ENCODE measurements around the gene LDLRAD3. TPM values are rescaled to one million over a fixed set of nuclear protein-coding genes. Genes with fewer than 3 reads are reported as not detected.

The LDLRAD3 gene
- total and polyA plus RNA-seq, 4 donors: 2.2 to 14.3 (median 9.9) TPM

DNA sequence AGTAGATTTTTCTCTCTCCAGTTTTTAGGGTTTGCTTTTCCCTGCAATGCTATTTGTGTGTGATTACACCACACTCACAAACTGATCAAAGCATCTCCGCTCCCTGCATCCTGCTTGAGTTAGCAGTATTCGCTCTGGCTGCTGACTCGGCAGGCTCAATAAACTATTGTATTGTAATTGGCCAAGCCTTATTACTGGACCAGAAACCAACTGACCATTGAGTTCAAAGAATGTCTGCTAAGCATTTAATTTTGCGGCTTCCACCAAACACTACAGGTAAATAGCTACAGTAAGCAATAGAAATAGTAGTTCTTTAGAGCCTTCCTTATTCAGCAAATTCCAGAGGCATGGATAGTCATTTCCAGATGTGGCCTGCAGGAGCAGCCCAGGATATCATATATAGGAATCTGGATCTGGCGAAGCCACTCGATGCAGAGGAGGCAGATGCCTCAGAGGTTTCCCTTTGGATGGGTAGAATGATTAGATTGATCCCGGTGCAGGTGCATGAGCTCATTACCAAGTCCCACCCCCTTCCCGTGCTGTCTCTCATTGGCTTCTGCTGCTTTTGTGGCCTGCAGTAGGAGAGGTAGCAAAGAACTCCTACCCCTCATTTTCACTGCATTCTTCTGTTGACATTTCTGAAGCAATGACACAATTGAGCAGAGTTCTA lies 268.0 kb downstream of the LDLRAD3 start:
- Histone ChIP-seq H3K9me3 (ENCODE audit: control insufficient read depth in 4 of 4, insufficient read depth in 3 of 4, low read length in 3 of 4) (no peaks in the 10 kb centered on the region), H3K36me3 (ENCODE audit: control insufficient read depth in 4 of 4, insufficient read depth in 4 of 4, low read length in 4 of 4) (no peaks in the 10 kb centered on the region), H3K27me3 (ENCODE audit: control insufficient read depth in 3 of 3, insufficient read depth in 3 of 3, low read length in 2 of 3) (no peaks in the 10 kb centered on the region), H3K27ac (ENCODE audit: low read depth in 1 of 2, low read length in 1 of 2) (no peak overlapping the region), H3K9ac (ENCODE audit: insufficient read depth in 1 of 2, low read length in 2 of 2) (no peak overlapping the region), H3K4me1 (ENCODE audit: control insufficient read depth in 5 of 5, insufficient read depth in 5 of 5, low read length in 5 of 5) (peaks cover 0 to 31% (median 4%) of the 10 kb centered on the region in 5 donors), H3K4me3 (no peak overlapping the region)
- DNase-seq (peak in 2 of 3 donors; percentile 49 to 78), ATAC-seq (ENCODE audit: insufficient read depth, low FRiP score) (no peak)
- WGBS, 2 donors: 90 to 93% methylated on average over 8 of the region's 8 CpGs
- TF ChIP-seq, protein P1, sequence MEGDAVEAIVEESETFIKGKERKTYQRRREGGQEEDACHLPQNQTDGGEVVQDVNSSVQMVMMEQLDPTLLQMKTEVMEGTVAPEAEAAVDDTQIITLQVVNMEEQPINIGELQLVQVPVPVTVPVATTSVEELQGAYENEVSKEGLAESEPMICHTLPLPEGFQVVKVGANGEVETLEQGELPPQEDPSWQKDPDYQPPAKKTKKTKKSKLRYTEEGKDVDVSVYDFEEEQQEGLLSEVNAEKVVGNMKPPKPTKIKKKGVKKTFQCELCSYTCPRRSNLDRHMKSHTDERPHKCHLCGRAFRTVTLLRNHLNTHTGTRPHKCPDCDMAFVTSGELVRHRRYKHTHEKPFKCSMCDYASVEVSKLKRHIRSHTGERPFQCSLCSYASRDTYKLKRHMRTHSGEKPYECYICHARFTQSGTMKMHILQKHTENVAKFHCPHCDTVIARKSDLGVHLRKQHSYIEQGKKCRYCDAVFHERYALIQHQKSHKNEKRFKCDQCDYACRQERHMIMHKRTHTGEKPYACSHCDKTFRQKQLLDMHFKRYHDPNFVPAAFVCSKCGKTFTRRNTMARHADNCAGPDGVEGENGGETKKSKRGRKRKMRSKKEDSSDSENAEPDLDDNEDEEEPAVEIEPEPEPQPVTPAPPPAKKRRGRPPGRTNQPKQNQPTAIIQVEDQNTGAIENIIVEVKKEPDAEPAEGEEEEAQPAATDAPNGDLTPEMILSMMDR (IDR thresholded peaks at IDR 0.05; ENCODE audit: control extremely low read depth, extremely low read depth): no peak

DNA sequence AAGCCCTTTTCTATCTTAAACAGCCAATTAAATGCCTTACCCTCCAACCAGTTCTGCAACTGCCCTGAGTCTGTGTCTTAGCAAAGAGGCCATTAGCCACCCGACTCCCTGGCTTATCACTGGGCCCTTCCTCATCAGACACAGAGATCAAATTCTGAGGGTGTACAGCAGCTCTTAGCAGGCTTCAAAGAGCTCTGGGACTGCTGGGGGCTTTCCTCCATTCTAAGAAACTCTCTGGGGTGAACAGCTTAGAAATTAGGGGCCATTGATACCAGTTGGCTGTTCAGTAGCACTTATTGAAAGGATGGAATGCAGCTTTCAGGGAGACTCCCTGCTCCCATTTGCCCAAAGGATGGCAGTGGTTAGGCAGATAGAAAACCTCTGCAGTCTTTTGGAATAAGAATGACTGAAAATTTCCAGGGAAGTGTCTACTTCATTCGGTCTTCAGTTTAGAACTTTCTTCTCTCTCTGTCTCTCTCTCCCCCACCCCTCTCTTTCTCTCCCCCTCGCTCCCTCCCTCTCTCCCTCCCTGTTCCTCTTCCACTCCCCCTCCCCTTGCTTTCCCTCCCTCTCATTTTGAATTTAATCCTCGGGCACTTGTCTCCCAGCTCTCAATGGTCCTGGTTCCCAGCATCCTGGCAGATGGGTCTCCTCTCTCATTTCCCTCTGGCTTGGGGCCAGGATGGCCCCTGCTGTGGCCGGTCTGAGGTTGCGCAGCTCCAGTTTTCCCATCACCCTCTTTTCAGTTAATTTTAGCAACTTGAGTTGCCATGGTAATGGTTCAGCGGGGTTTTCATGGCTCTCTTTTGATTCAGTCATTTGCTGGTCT lies 268.9 kb downstream of the LDLRAD3 start:
- Histone ChIP-seq H3K27me3 (ENCODE audit: control insufficient read depth in 3 of 3, insufficient read depth in 3 of 3, low read length in 2 of 3) (no peaks in the 10 kb centered on the region), H3K9me3 (ENCODE audit: control insufficient read depth in 4 of 4, insufficient read depth in 3 of 4, low read length in 3 of 4) (no peaks in the 10 kb centered on the region), H3K9ac (ENCODE audit: insufficient read depth in 1 of 2, low read length in 2 of 2) (no peak overlapping the region), H3K4me1 (ENCODE audit: control insufficient read depth in 5 of 5, insufficient read depth in 5 of 5, low read length in 5 of 5) (peaks cover 0 to 31% (median 4%) of the 10 kb centered on the region in 5 donors), H3K4me3 (no peak overlapping the region), H3K27ac (ENCODE audit: low read depth in 1 of 2, low read length in 1 of 2) (no peak overlapping the region), H3K36me3 (ENCODE audit: control insufficient read depth in 4 of 4, insufficient read depth in 4 of 4, low read length in 4 of 4) (no peaks in the 10 kb centered on the region)
- ATAC-seq (ENCODE audit: insufficient read depth, low FRiP score) (no peak), DNase-seq (peak; percentile 80 to 87 (median 85))
- TF ChIP-seq, protein P1 (IDR thresholded peaks at IDR 0.05; ENCODE audit: control extremely low read depth, extremely low read depth): no peak
- WGBS, 2 donors: 78 to 84% methylated on average over 7 of the region's 7 CpGs

DNA sequence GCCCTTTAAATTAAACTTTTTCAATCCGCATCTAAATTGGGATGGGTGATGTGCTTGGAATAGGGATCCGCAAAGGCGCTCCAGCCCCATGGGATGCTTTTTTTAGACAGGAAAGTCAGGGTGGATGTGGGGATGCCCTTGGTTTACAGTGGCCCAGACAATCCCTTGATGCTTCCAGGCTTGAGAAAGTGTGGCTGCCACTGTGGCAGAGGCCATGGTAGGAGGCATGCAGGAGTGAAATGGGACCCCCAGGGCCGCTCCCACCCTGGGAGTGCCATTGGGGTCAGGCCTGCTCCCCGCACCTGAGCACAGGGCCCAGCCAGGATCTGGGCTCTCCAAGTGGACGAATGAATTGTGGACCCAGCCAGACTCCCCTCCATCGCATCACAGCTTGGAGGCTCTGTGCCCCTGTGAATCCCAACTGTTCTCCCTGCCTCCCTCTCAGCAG lies 269.6 kb downstream of the LDLRAD3 start:
- ATAC-seq (ENCODE audit: insufficient read depth, low FRiP score) (no peak), DNase-seq (no peak)
- no peak overlapping the region for H3K9ac ChIP-seq (ENCODE audit: insufficient read depth in 1 of 2, low read length in 2 of 2)
- H3K27ac ChIP-seq (ENCODE audit: low read depth in 1 of 2, low read length in 1 of 2): no peak overlapping the region
- H3K9me3 ChIP-seq (ENCODE audit: control insufficient read depth in 4 of 4, insufficient read depth in 3 of 4, low read length in 3 of 4): peaks cover 0 to 4% (median 0%) of the 10 kb centered on the region in 4 donors
- no peaks in the 10 kb centered on the region for H3K27me3 ChIP-seq (ENCODE audit: control insufficient read depth in 3 of 3, insufficient read depth in 3 of 3, low read length in 2 of 3)
- H3K4me1 ChIP-seq (ENCODE audit: control insufficient read depth in 5 of 5, insufficient read depth in 5 of 5, low read length in 5 of 5): peaks cover 0 to 31% (median 4%) of the 10 kb centered on the region in 5 donors
- H3K36me3 ChIP-seq (ENCODE audit: control insufficient read depth in 4 of 4, insufficient read depth in 4 of 4, low read length in 4 of 4): no peaks in the 10 kb centered on the region
- H3K4me3 ChIP-seq: no peak overlapping the region
- WGBS, 2 donors: 93% methylated on average over 7 of the region's 7 CpGs
- TF ChIP-seq, protein P1 (IDR thresholded peaks at IDR 0.05; ENCODE audit: control extremely low read depth, extremely low read depth): no peak

Data from lung (tissue), 12 donors.